GM18873 (cell line): Measurements from ENCODE around the gene TEX9.

Experiments used
- ATAC-seq: cut with Tn5 transposase; IDR thresholded peaks from one replicate; pipeline ENCODE4 v1.9.1; 2021; ENCODE audit warnings: mild to moderate bottlenecking, moderate library complexity, moderate number of reproducible peaks; ENCODE audit not compliant: unreplicated experiment, low FRiP score

The TEX9 gene

GRCh38 chr15:56432304-56432703 lies 67.1 kb downstream of the TEX9 start:
- no peak for ATAC-seq

GRCh38 chr15:56440214-56440770 lies 75.1 kb downstream of the TEX9 start:
- no peak for ATAC-seq

DNA sequence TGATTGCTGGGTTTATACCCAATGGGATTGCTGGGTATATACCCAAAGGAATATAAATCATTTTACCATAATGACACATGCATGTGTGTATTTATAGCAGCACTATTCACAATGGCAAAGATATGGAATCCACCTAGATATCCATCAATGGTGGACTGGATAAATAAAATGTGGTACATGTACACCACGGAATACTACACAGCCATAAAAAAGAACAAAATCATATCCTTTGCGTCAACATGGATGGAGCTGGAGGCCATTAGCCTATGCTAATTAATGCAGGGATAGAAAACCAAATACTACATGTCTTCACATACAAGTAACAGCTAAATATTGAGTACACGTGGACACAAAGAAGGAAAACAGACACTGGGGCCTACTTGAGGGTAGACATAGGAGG lies 77.1 kb downstream of the TEX9 start:
- no peak for ATAC-seq

- no peak for ATAC-seq
These were observed 80.5 kb downstream of the TEX9 start for GRCh38 chr15:56445746-56446145.

DNA sequence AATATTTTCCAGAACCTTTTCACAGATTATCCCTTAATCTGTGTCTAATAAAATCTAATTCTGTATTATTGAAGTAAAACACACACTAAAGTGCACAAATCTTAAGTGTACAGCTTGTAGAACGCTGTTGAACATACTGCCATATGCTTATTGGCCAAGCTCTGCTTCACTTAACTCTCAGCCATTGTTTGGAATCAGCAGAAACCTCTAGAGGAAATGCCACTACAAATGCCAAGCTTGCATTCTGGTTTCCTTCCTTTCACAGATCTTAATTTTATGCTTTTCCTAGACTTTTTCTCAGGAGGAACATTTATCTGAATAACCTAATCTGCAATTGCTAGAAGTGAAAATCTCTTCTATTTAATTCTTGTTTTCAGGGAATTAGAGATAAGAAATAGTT lies 89.6 kb downstream of the TEX9 start:
- ATAC-seq: no peak

- no peak for ATAC-seq
These were observed 91.0 kb downstream of the TEX9 start for GRCh38 chr15:56456229-56456628.

- no peak for ATAC-seq
These were observed 93.9 kb downstream of the TEX9 start for GRCh38 chr15:56459096-56459495.

- no peak for ATAC-seq
These were observed 94.8 kb downstream of the TEX9 start for GRCh38 chr15:56460071-56460470.

DNA sequence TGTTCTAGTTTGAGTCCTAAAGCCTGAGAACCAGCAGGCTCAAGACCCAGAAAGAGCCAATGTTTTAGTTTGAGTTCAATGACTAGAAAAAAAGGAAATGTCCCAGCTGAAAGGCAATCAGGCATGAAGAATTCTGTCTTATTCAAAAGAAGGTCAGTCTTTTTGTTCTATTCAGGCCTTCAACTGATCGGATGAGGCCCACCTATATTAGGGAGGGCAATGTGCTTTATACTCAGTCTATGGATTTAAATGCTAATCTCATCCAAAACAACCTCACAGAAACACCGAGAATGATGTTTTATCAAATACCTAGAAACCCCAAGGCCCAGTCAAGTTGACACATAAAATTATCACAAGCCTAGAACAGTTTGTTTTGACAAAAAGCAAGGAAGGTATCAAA lies 95.7 kb downstream of the TEX9 start:
- no peak for ATAC-seq

- ATAC-seq: peak; percentile 98
These were observed 99.8 kb downstream of the TEX9 start, which contains the start of gene MNS1 for GRCh38 chr15:56464893-56465520. MNS1 (minus strand) TSS chr15:56465137; CDS start chr15:56464972, 165 bp downstream.

DNA sequence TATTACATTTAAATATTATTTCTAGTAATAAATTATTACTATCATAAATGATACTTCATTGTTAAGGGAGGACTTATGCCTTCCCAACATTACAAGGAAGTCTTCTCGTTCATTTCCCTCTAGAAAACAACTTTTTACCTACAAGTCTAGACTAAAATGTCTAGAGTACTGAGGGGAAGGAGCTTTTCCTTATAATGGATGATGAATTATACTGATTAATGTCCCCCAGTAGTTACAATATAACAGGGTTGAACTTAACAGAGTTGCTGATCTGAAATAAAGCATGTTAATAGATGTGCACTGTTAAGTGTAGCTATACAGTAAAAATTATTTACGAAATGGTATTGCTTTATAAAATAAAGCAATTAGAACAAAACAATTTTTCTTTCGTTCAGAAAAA lies 102.4 kb downstream of the TEX9 start:
- ATAC-seq: no peak

GRCh38 chr15:56468401-56468800 lies 103.2 kb downstream of the TEX9 start:
- no peak for ATAC-seq

- ATAC-seq: no peak
These were observed 104.3 kb downstream of the TEX9 start for GRCh38 chr15:56469483-56469882.

- ATAC-seq: no peak
These were observed 106.3 kb downstream of the TEX9 start for GRCh38 chr15:56471440-56472069.

DNA sequence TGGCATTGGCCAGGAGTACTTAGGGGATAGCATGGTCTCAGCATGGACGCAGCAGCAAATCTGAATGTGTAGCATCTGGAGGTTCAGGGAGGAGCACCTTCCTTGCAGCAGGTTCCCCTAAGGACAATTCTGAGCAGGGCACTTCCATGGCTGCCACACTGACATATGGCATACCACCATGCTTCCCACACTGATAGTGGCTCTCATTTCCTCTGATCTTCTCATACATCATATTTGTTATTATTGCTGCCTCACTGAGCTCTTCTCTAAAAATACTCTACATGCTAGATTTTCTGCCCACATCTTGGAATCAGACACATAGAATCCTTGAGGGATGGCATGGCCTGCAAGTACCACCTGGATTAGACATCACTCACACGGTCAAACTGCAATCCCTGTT lies 107.1 kb downstream of the TEX9 start:
- ATAC-seq: no peak

DNA sequence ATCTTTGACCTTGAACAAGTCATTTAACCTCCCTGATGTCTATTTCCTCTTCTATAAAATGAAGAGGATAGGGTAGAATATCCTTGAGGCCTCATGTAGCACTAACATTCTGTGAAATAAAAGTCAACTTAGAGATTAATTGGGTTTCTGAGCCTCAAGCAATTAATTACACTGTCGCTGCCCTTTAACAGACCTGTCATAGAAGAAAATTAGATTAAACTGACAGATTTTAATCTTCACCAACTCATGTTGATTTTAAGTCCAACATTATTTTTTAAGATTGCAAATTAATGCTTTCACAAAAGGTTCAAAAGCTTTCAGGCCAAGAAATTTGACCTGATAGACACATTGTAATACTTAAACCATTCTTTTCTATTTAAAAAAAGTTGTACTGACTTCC lies 107.8 kb downstream of the TEX9 start:
- no peak for ATAC-seq

GRCh38 chr15:56475351-56475750 lies 110.1 kb downstream of the TEX9 start:
- no peak for ATAC-seq
